Progenitor cell of endocrine pancreas (in vitro differentiated cells): Measurements from ENCODE around the gene CD47. TPM values are rescaled to one million over a fixed set of nuclear protein-coding genes. Genes with fewer than 3 reads are reported as not detected.
A peak's percentile ranks its signal among the peaks of the same experiment; 100 is the strongest.

Experiments
- DNase-seq: peaks from one replicate; pipeline ENCODE4 v3.0.0; 2021; ENCODE audit warnings: low spot score; ENCODE audit not compliant: unreplicated experiment
- H3K27ac Mint-ChIP-seq: 2 replicates; pipeline ENCODE4 v1.8.0; 2021; ENCODE audit warnings: mild to moderate bottlenecking, moderate library complexity, mixed read lengths
- H3K27me3 Mint-ChIP-seq: 2 replicates; pipeline ENCODE4 v1.8.0; 2021; ENCODE audit warnings: mixed read lengths
- H3K36me3 Mint-ChIP-seq: 2 replicates; pipeline ENCODE4 v1.8.0; 2022; ENCODE audit warnings: mixed read lengths; ENCODE audit not compliant: insufficient read depth
- H3K4me1 Mint-ChIP-seq: 2 replicates; pipeline ENCODE4 v1.8.0; 2021; ENCODE audit warnings: low read depth, mixed read lengths
- H3K4me3 Mint-ChIP-seq: 2 replicates; pipeline ENCODE4 v1.8.0; 2021; ENCODE audit warnings: low read depth, mild to moderate bottlenecking, moderate library complexity, mixed read lengths
- H3K9me3 Mint-ChIP-seq: 2 replicates; pipeline ENCODE4 v1.8.0; 2021; ENCODE audit warnings: low read depth, mixed read lengths
- CTCF ChIP-seq: fragments of 200-600 bp; sonication (generic); IDR thresholded peaks from one replicate; pipeline ENCODE4 v1.5.0; 2021; ENCODE audit warnings: antibody characterized with exemption, mild to moderate bottlenecking; ENCODE audit not compliant: unreplicated experiment
- total RNA-seq: library from RNA; stranded (reverse); gene quantifications from 2 replicates; pipeline ENCODE4 v1.2.1, GENCODE V29; 2021

Gene CD47
- total RNA-seq, 1 donor from 2014 or later = 55.1 TPM

DNA sequence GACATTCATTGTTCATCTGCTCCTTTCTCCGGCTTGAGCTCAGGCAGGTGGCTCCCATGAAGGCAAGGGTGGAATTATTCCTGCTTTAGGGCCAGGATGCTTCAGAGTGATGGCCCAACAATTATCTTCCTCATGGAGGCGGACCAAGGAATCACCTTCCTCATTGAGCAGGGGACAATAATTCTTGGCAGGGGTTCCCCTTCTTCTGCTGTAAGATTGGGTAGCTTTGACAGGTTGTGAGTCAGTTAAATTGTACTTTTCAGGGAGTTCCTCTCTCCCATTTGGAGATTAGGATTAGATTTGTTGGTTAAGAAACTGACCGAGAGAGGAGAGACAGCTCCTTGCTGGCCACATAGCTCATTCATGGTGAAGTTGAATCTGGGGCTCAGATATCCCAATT, 31.4 kb upstream of the CD47 start:
- TF ChIP-seq CTCF = no peak
- H3K36me3 Mint-ChIP-seq = no peaks in the 10 kb centered on the region
- peaks cover 24% of the 10 kb centered on the region for H3K4me1 Mint-ChIP-seq
- H3K9me3 Mint-ChIP-seq = no peaks in the 10 kb centered on the region
- no peak overlapping the region for H3K4me3 Mint-ChIP-seq
- H3K27me3 Mint-ChIP-seq = peaks cover 3% of the 10 kb centered on the region
- no peak for DNase-seq
- H3K27ac Mint-ChIP-seq = peak overlapping the region; percentile 21

DNA sequence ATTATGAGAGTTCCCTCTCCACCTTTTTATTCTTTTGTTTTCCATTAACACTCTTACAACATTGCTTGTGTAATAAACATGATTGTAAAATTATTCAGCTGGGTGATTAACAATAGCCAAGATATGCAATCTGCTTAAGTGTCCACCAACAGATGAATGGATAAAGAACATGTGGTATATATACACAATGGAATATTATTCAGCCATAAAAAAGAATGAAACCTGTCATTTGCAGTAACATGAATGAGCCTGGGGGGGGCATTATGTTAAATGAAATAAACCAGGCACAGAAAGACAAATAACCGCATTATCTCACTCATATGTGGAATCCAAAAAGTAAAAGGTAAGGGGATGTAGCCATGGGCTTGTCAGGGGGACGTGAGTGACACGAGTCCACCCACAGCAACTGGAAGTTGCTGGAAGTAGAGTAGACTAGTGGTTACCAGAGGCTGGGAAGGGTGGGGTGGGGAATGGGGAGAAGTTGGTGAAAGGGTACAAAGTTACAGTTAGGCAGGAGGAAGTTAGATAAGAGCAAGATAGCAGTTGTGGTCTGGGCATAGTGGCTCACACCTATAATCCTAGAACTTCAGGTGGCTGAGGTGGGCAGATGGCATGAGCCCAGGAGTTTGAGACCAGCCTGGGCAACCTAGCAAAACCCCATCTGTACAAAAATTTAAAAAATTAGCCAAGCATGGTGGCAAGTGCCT, 28.7 kb upstream of the CD47 start:
- no peaks in the 10 kb centered on the region for H3K9me3 Mint-ChIP-seq
- no peak for DNase-seq
- TF ChIP-seq CTCF = no peak
- H3K36me3 Mint-ChIP-seq = no peaks in the 10 kb centered on the region
- H3K4me3 Mint-ChIP-seq = no peak overlapping the region
- H3K27ac Mint-ChIP-seq = no peak overlapping the region
- H3K4me1 Mint-ChIP-seq = peaks cover 9% of the 10 kb centered on the region
- H3K27me3 Mint-ChIP-seq = peaks cover 3% of the 10 kb centered on the region

GRCh38 chr3:108118038-108118768, 27.4 kb upstream of the CD47 start:
- no peak for TF ChIP-seq CTCF
- Mint-ChIP-seq H3K4me3 (no peak overlapping the region), H3K9me3 (no peaks in the 10 kb centered on the region), H3K27ac (no peak overlapping the region), H3K4me1 (peaks cover under 1% of the 10 kb centered on the region), H3K36me3 (no peaks in the 10 kb centered on the region), H3K27me3 (peaks cover 3% of the 10 kb centered on the region)
- no peak for DNase-seq

DNA sequence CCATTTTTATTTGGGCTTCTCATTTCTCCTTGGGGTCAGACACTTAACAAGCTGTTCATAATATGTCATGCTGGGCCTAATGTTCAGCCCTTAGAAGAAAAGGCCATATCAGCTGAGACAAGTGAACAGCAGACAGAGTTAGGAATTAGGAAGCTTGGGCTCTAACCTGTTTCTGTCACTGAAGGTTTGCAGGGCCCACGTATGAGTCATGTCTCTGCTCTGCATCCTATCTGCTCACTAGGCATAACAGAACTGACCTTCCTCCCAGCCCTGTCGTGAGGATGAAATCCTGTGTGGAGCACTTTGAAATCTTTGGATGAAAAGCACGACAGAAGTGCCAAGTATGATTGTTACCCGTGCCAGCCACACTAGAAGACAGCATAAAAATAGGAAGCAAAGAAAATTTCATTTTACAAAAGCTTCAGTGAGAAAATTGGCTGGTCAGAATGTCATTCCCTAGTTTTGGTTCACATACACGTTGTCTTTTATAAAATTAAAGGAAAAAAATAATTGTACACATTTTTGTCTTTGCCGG, 26.5 kb upstream of the CD47 start:
- no peak for DNase-seq
- no peak for TF ChIP-seq CTCF
- H3K36me3 Mint-ChIP-seq = no peaks in the 10 kb centered on the region
- H3K27me3 Mint-ChIP-seq = peaks cover 3% of the 10 kb centered on the region
- H3K27ac Mint-ChIP-seq = no peak overlapping the region
- no peak overlapping the region for H3K4me3 Mint-ChIP-seq
- H3K9me3 Mint-ChIP-seq = no peaks in the 10 kb centered on the region
- no peaks in the 10 kb centered on the region for H3K4me1 Mint-ChIP-seq

DNA sequence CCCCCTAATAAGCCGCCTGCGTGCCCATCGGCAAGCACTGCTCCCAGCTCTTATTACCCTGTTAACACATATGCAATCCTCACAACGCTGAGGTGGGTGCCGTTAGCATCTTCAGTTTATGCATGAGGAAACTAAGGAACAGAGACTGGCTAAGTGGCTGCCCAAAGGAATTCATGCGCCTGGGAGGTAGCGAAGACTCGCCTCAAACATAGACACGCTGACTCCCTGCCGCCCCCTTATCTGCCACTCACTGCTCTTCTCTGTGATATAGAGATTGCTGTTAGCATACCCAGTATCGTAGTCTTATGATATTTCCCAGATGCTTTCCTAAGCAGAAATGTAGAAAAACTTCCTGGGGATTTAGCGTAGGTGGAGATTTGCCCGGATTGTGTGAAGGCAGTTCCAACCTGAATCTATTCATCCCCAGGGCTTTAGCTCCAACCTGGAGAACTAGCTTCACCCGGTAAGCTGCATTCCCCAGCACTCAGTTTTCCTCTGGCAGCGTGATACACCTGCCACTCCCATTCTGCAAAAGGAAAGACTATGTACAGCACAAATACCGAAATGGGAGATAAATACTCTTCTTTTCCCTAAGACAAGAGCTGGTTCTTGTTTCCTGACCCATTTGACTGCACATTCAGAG, 23.7 kb upstream of the CD47 start:
- DNase-seq = no peak
- Mint-ChIP-seq H3K4me1 (no peaks in the 10 kb centered on the region), H3K4me3 (no peak overlapping the region), H3K27me3 (no peaks in the 10 kb centered on the region), H3K9me3 (no peaks in the 10 kb centered on the region), H3K36me3 (no peaks in the 10 kb centered on the region), H3K27ac (no peak overlapping the region)
- TF ChIP-seq CTCF = no peak
